ENCODE results near the gene ACOX3. TPM values are rescaled to one million over a fixed set of nuclear protein-coding genes. Genes with fewer than 3 reads are reported as not detected.
"Not testable (repeated sequence)": the region's sequence is repeated elsewhere in the genome, so short reads cannot be mapped to it uniquely, and the experiment has no call there.

Gene ACOX3
- 10 to 100 TPM; 32.8 to 66.1 TPM for total RNA-seq
- long read RNA-seq, transcript ACOX3-203 (18 exons, 2,253 nt): major isoform, 51 of 117 reads
- long read RNA-seq, partial matches to known transcripts: 21 of 117 reads
- long read RNA-seq, other reads (novel, unspliced or antisense): 45 of 117 reads

- DNase-seq (peak; percentile 91), ATAC-seq (peak; percentile 93 to 96)
- intact Hi-C loops (cut with DNase I): no loop called here
These were observed at the start of gene ACOX3, which contains the start of gene TRMT44 for GRCh38 chr4:8440492-8441311. TSS of gene ACOX3 (minus strand) at chr4:8440723. CDS start at chr4:8416521, 24,202 bp downstream. TSS of gene TRMT44 (plus strand) at chr4:8440777. CDS start at chr4:8440823, 46 bp downstream.

DNA sequence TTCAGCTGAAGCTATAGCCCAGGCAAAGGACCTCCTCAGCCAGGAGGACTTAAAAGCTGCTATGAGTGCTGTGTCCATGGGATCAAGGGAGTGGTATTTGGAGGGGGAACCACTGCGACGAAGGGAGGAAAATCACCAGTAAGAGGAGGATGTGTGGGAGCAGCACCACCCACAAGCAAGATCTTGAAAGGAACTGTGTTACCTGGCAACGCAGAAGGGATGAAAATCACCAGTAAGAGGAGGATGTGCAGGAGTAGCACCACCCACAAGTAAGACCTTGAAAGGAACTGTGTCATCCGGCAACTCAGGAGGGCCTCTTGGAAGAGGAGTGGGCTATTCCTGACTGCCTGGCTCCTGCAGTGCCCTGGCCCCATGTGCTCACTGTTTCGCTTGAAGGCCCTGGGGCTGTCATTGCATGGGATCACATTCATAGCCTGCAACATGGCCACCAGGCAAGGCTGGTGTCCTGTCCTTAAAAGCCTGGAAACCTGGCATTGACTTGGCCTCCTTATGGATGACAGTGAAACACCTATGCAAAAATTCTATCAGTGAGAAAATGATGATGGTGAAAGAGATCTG, 48.4 kb upstream of the ACOX3 start:
- intact Hi-C loops (cut with DNase I): no loop called here
- no peak for ATAC-seq

DNA sequence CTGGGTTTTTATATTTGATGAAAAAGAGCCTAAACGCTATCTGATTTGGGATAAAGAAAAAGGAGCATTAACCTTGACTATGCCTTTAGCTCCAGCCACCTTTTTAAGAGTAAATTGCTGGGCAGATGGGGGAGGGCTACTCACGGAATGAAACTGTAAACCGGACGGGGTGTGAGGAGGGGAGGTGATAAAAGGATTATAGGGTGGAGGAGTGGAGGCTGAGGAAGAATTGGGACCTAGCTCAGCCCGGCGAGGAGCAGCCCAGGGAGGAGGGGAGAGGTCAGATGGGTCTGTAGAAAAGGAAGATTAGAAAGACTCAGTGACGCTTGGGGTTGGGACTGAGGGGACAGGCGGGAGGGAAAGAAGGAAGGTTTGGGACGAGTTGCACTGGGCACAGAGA, 46.1 kb upstream of the ACOX3 start:
- DNase-seq; intact Hi-C loops (cut with DNase I); ATAC-seq: not testable (repeated sequence)

More for the DNA sequence above, 48.4 kb upstream of the ACOX3 start:
- DNase-seq: no peak

DNA sequence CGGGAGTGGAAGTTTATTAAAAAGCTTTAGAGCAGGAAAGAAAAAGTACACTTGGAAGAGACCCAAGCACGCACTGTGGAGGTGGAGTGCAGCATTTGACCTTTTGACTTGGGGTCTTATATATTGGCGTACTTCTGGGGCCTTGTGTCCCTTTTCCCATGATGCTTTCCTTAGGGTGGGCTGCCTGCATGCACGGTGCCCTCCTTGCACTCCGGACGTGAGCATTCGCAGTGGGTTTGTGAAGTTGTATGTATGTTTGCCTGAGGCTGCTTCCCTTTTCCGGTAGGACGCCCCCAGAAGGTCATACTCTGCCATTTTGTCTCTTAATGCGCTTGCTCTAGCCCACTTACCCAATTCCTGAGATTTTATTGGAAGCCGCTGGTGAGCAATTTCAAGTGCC, 39.7 kb upstream of the ACOX3 start:
- no peak for DNase-seq
- ATAC-seq: no peak
- intact Hi-C loops (cut with DNase I): no loop called here

DNA sequence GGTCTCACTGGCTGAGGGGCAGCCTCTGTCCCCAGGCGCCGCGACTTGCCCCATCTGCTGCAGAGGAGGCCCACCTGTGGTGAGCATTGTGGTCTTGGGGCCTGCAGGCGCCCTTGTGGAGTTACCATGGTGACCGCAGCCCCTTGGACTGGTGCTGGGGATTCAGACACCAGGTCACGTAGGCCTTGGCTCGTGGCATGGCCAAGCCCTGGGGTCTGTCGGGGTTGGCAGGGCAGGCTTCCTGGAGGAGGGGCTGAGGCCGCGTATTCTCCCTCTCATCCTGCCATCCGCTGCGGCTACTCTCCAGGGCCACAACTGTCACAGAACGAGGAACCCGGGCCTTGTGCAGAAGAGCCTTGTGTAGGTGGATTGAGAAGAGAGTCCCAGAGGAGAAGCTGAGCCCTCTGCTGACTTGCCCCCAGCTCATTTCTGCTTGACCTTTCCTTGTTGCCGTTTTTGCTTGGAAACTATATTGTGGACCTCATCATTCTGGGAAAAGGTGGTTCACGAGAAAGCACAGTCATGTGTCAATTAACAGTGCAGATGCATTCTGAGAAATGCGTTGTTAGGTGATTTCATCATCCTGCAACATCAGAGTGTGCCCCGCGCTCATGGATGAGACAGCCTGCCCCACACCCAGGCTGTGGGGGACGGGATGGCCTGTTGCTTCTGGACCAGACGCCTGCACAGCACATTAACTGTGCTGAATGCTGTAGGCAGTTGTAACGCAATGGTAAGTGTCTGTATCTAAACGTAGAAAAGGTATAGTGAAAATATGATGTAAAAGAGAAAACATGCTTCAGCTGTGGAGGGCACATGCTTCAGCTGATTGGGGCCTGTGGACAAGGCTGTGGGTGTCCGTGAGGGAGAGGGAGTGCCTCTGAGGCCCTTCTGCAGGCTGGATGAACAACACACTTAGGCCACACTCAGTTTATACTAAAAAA, 38.5 kb upstream of the ACOX3 start:
- intact Hi-C loops (cut with DNase I): no loop called here
- ATAC-seq (no peak), DNase-seq (no peak)

GRCh38 chr4:8478371-8478770, 37.8 kb upstream of the ACOX3 start:
- no peak for ATAC-seq
- intact Hi-C loops (cut with DNase I): no loop called here
- no peak for DNase-seq

DNA sequence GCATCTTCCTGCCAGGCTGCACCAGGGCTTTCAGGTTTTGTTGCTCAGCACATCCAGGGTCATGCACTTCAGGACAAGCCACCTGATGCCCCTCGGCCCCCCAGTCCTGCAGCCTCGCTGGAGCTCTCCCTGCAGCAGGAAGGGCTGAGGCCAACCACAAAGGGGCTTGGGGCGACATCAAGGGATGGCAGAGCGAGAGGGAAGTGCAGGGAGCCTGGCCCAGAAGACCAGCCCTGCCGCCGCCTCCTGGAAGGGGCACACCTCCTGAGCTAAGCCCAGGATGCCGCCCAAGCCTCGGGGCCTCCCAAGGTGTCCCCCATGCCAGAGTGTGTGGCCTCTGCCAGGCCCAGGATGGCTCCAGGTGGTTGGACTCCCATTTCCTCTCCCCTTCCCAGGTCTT, 37.2 kb upstream of the ACOX3 start:
- no peak for DNase-seq
- intact Hi-C loops (cut with DNase I): no loop called here
- no peak for ATAC-seq

- intact Hi-C loops (cut with DNase I): no loop called here
- DNase-seq (no peak), ATAC-seq (no peak)
These were observed 36.6 kb upstream of the ACOX3 start for GRCh38 chr4:8477095-8477635.

DNA sequence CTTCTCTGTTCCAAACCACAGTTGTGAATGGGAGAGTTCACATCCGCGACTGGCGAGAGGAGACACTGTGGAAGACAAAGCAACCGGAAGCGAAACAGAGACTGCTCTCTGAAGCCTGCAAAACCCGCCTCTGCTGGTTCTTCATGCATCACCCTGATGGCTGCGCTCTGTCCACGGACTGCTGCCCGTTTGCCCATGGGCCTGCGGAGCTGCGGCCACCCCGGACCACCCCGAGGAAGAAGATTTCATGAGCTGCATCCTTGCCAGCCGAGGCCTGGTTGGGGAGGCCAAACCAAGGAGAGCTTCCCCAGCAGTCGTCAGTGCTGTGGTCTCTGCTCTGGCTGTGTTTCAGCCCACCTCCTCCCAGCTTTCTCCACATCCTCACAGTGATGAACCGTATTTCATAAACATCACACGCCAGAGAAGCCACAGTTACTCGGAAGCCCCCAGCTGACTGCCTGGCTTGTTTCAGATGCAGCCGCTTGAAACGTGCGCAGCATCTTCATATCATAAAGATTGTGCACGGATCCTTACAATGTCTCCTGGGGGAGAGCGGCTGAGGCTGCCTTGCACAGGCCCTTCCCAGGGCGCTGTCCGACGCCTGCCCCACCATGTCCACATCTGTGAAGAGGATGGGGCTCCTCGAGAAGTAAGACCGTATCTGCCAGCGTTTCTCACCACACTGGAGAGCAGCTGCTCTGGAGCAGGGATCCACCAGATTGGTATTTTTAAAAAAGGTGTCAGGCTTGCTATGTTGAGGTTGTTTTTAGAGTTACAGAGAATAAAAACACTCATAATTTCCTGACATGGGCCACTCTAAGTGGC, 35.4 kb upstream of the ACOX3 start:
- intact Hi-C loops (cut with DNase I): no loop called here
- no peak for DNase-seq
- ATAC-seq: no peak

- intact Hi-C loops (cut with DNase I): no loop called here
- ATAC-seq (no peak), DNase-seq (no peak)
These were observed 34.3 kb upstream of the ACOX3 start for GRCh38 chr4:8474856-8475255.

DNA sequence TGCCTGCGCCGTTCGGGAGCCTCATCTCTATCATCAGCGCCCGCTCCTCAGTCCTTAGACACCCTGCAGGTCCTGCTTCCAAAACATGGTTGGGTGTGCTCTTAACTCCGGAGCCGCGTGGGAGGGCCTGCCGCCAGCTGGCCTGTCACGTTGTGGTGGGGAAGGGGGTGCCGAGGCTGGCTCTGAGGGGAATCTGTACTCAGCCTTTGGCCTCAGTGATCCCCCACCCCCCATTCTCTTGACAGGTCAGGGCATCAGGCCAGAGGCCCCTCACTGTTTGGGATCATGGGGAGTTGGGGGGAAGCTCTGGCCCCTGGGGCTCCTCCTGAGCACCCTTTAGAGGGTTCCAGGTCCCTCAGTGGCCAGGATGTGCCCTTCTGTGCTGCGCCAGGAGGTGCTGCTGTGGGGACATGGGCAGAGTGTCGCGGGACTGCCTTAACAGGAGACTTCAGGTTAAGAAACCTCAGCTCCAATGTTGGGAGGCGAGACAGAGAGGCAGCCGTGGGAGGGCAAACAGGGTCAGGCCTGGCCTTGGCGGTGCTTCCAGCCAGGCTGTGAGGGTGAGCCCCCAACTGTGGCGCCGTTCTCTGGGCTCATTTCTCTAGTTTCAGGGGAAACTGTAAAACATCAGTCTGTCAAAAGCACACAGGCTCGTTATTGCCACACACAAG, 33.5 kb upstream of the ACOX3 start:
- peak in 1 of 2 donors; percentile 3 for ATAC-seq
- no peak for DNase-seq
- intact Hi-C loops (cut with DNase I): no loop called here

GRCh38 chr4:8473198-8473919, 32.8 kb upstream of the ACOX3 start:
- no peak for DNase-seq
- intact Hi-C loops (cut with DNase I): no loop called here

GRCh38 chr4:8472689-8473197, 32.2 kb upstream of the ACOX3 start:
- no peak for DNase-seq
- ATAC-seq: peak; percentile 58 to 79
- intact Hi-C loops (cut with DNase I): no loop called here

More at GRCh38 chr4:8473198-8473919, 32.8 kb upstream of the ACOX3 start:
- peak; percentile 32 to 34 for ATAC-seq

- intact Hi-C loops (cut with DNase I): no loop called here
- ATAC-seq: no peak
- DNase-seq: no peak
These were observed 31.7 kb upstream of the ACOX3 start for GRCh38 chr4:8472158-8472688.

DNA sequence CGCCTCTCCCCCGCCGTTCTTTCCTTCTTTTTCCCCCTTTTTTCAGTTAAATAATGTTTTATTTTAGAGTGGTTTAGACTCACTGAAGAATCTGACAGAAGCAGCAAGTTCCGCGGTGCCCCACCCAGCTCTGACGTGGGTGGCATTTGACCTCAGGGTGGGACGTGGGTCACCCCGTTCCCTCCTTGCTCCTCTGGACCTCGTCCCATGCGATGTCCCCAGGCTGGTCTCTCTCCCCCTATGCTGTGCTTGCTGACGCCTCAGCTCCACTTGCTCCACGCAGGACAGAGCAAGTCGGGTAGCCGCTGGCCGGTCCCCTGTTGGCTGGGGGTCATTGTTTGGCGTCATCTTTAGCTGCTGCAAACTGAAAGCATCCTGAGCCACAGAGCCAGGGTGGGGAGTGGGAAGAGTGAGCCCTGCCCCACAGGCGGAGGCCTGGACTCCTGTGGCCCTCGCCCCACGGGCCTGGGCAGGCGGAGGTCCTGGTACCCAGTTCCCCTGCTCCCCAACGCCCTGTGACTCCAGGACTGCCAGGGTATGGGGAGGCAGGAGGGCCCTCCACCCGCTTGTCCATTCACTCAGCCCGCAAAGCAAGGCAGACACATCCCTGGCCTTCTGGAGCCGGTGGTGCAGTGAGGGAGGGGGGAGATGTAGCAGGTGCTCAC, 30.8 kb upstream of the ACOX3 start:
- ATAC-seq: no peak
- DNase-seq: no peak
- intact Hi-C loops (cut with DNase I): no loop called here

GRCh38 chr4:8470451-8471024, 30.0 kb upstream of the ACOX3 start:
- DNase-seq (no peak), ATAC-seq (no peak)
- intact Hi-C loops (cut with DNase I): no loop called here
